ENCODE measurements around the gene RPS21. TPM values are rescaled to one million over a fixed set of nuclear protein-coding genes. Genes with fewer than 3 reads are reported as not detected.

The RPS21 gene
- total and polyA plus RNA-seq, 2 of the 13 experiments (the other 11 are each of a cell fraction or from before 2014, with no cell fraction given): 2,647 to 11,063 TPM

GRCh38 chr20:62376112-62377063 lies 10.5 kb upstream of the RPS21 start (continued):
- TF ChIP-seq, protein P1, sequence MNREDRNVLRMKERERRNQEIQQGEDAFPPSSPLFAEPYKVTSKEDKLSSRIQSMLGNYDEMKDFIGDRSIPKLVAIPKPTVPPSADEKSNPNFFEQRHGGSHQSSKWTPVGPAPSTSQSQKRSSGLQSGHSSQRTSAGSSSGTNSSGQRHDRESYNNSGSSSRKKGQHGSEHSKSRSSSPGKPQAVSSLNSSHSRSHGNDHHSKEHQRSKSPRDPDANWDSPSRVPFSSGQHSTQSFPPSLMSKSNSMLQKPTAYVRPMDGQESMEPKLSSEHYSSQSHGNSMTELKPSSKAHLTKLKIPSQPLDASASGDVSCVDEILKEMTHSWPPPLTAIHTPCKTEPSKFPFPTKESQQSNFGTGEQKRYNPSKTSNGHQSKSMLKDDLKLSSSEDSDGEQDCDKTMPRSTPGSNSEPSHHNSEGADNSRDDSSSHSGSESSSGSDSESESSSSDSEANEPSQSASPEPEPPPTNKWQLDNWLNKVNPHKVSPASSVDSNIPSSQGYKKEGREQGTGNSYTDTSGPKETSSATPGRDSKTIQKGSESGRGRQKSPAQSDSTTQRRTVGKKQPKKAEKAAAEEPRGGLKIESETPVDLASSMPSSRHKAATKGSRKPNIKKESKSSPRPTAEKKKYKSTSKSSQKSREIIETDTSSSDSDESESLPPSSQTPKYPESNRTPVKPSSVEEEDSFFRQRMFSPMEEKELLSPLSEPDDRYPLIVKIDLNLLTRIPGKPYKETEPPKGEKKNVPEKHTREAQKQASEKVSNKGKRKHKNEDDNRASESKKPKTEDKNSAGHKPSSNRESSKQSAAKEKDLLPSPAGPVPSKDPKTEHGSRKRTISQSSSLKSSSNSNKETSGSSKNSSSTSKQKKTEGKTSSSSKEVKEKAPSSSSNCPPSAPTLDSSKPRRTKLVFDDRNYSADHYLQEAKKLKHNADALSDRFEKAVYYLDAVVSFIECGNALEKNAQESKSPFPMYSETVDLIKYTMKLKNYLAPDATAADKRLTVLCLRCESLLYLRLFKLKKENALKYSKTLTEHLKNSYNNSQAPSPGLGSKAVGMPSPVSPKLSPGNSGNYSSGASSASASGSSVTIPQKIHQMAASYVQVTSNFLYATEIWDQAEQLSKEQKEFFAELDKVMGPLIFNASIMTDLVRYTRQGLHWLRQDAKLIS (CRISPR knock-in tag; IDR thresholded peaks at IDR 0.05): 0 out of 2 replicates have a peak, but pooled peaks have one; percentile 47
- peak; percentile 62 for TF ChIP-seq RBAK (CRISPR knock-in tag; IDR thresholded peaks at IDR 0.05)
- TF ChIP-seq HDAC1 (CRISPR knock-in tag; IDR thresholded peaks at IDR 0.05): peak; percentile 90
- TF ChIP-seq PITX1 (CRISPR knock-in tag; IDR thresholded peaks at IDR 0.05): peak; percentile 85
- peak; percentile 28; the same call in 1 of the 2 replicates for TF ChIP-seq ZBTB49 (CRISPR knock-in tag; IDR thresholded peaks at IDR 0.05; ENCODE audit: borderline replicate concordance)
- TF ChIP-seq THYN1 (CRISPR knock-in tag; IDR thresholded peaks at IDR 0.05; ENCODE audit: borderline replicate concordance, low read depth): 0 out of 2 replicates have a peak, but pooled peaks have one; percentile 63
- TF ChIP-seq ZNF607 (CRISPR knock-in tag; IDR thresholded peaks at IDR 0.05; ENCODE audit: borderline replicate concordance): peak; percentile 96
- TF ChIP-seq ZNF503 (CRISPR knock-in tag; IDR thresholded peaks at IDR 0.05): peak; percentile 75; the same call in 1 of the 2 replicates
- peak; percentile 67; the same call in 1 of the 2 replicates for TF ChIP-seq THAP11 (CRISPR knock-in tag; IDR thresholded peaks at IDR 0.05)
- no peak for TF ChIP-seq MAFF (IDR thresholded peaks at IDR 0.05; ENCODE audit: low read depth, low read length)
- peak; percentile 84; the same call in 1 of the 2 replicates for TF ChIP-seq ZNF749 (CRISPR knock-in tag; IDR thresholded peaks at IDR 0.05; ENCODE audit: borderline replicate concordance)
- TF ChIP-seq JUN (CRISPR knock-in tag; IDR thresholded peaks at IDR 0.05): peak; percentile 63; the same call in 1 of the 2 replicates
- TF ChIP-seq ZSCAN29 (CRISPR knock-in tag; conservative IDR thresholded peaks at IDR 0.05): peak; percentile 91
- peak; percentile 93 for TF ChIP-seq DR1 (CRISPR knock-in tag; IDR thresholded peaks at IDR 0.05)
- peak; percentile 79 for TF ChIP-seq TAF1 (CRISPR knock-in tag; IDR thresholded peaks at IDR 0.05)
- peak; percentile 90; the same call in 1 of the 2 replicates for TF ChIP-seq EED (CRISPR knock-in tag; IDR thresholded peaks at IDR 0.05)
- TF ChIP-seq, protein P2, sequence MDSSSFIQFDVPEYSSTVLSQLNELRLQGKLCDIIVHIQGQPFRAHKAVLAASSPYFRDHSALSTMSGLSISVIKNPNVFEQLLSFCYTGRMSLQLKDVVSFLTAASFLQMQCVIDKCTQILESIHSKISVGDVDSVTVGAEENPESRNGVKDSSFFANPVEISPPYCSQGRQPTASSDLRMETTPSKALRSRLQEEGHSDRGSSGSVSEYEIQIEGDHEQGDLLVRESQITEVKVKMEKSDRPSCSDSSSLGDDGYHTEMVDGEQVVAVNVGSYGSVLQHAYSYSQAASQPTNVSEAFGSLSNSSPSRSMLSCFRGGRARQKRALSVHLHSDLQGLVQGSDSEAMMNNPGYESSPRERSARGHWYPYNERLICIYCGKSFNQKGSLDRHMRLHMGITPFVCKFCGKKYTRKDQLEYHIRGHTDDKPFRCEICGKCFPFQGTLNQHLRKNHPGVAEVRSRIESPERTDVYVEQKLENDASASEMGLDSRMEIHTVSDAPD (CRISPR knock-in tag; IDR thresholded peaks at IDR 0.05): peak; percentile 96
- TF ChIP-seq MBNL3 (CRISPR knock-in tag; conservative IDR thresholded peaks at IDR 0.05): no peak
- TF ChIP-seq ARHGAP35 (CRISPR knock-in tag; IDR thresholded peaks at IDR 0.05; ENCODE audit: borderline replicate concordance): no peak

Measured in HepG2 (cell line).